ENCODE results near the gene VIT. TPM values are rescaled to one million over a fixed set of nuclear protein-coding genes. Genes with fewer than 3 reads are reported as not detected.

VIT gene
- total RNA-seq, 1 experiment from 2014 or later = not detected

- Histone ChIP-seq H3K4me3 (ENCODE audit: low read length) (no peak overlapping the region), H3K4me2 (ENCODE audit: low read length) (no peak overlapping the region), H3K36me3 (ENCODE audit: low read depth, low read length) (no peaks in the 10 kb centered on the region), H3K9me3 (ENCODE audit: low read length) (no peaks in the 10 kb centered on the region), H3K4me1 (ENCODE audit: insufficient read depth, low read length) (no peaks in the 10 kb centered on the region), H2AFZ (ENCODE audit: low read length) (no peak overlapping the region), H3K27ac (ENCODE audit: low read length) (no peak overlapping the region), H3K79me2 (ENCODE audit: low read length) (no peaks in the 10 kb centered on the region), H4K20me1 (ENCODE audit: low read length) (no peaks in the 10 kb centered on the region), H3K9me2 (replicated peaks; ENCODE audit: low read length) (no peaks in the 10 kb centered on the region), H3F3A (ENCODE audit: low read length, unreplicated experiment) (no peaks in the 10 kb centered on the region), H3K9ac (ENCODE audit: low read length) (no peak overlapping the region), H3K27me3 (ENCODE audit: low read length) (no peaks in the 10 kb centered on the region; the same call in 1 of the 2 replicates)
- intact Hi-C loops (cut with micrococcal nuclease) = loop anchor here (10.0 kb wide), 2 partner anchors 107 to 207 kb away; no protein-coding TSS in a partner anchor
- ChIA-PET POLR2A (ENCODE audit: unreplicated experiment) (no interaction called here), CTCF (interaction anchor here (0.7 kb wide), 1 partner anchor 137 kb away, joined by 3 read pairs; no protein-coding TSS in a partner anchor)
- no TSS peak for BruUV-seq (replicated peaks)
- DNase-seq = no peak
- no peak for ATAC-seq
- TF ChIP-seq EZH2 (IDR thresholded peaks at IDR 0.05; ENCODE audit: low read length, unreplicated experiment) = no peak
- no peak for TF ChIP-seq CTCF (conservative IDR thresholded peaks at IDR 0.05; ENCODE audit: low read depth, low read length)
- TF ChIP-seq EZH2phosphoT487 (IDR thresholded peaks at IDR 0.05; ENCODE audit: borderline replicate concordance, low read length) = no peak
Observed at GRCh38 chr2:36781907-36782720, 85.6 kb downstream of the VIT start.

- no peaks in the 10 kb centered on the region for H3K9me2 ChIP-seq (replicated peaks; ENCODE audit: low read length)
- no peak for ATAC-seq
- no peak overlapping the region for H3K27ac ChIP-seq (ENCODE audit: low read length)
- H3K4me1 ChIP-seq (ENCODE audit: insufficient read depth, low read length) = no peaks in the 10 kb centered on the region
- BruUV-seq (replicated peaks) = no TSS peak
- no peaks in the 10 kb centered on the region; the same call in 1 of the 2 replicates for H3K27me3 ChIP-seq (ENCODE audit: low read length)
- H3F3A ChIP-seq (ENCODE audit: low read length, unreplicated experiment) = no peaks in the 10 kb centered on the region
- no peak for DNase-seq
- H3K4me2 ChIP-seq (ENCODE audit: low read length) = no peak overlapping the region
- POLR2A ChIA-PET (ENCODE audit: unreplicated experiment) = no interaction called here
- H3K9me3 ChIP-seq (ENCODE audit: low read length) = no peaks in the 10 kb centered on the region
- H3K9ac ChIP-seq (ENCODE audit: low read length) = no peak overlapping the region
- H4K20me1 ChIP-seq (ENCODE audit: low read length) = no peaks in the 10 kb centered on the region
- CTCF ChIA-PET = no interaction called here
- no peaks in the 10 kb centered on the region for H3K36me3 ChIP-seq (ENCODE audit: low read depth, low read length)
- H2AFZ ChIP-seq (ENCODE audit: low read length) = no peak overlapping the region
- H3K79me2 ChIP-seq (ENCODE audit: low read length) = no peaks in the 10 kb centered on the region
- no peak for TF ChIP-seq CTCF (conservative IDR thresholded peaks at IDR 0.05; ENCODE audit: low read depth, low read length)
- no peak for TF ChIP-seq EZH2phosphoT487 (IDR thresholded peaks at IDR 0.05; ENCODE audit: borderline replicate concordance, low read length)
- TF ChIP-seq EZH2 (IDR thresholded peaks at IDR 0.05; ENCODE audit: low read length, unreplicated experiment) = no peak
- no peak overlapping the region for H3K4me3 ChIP-seq (ENCODE audit: low read length)
- intact Hi-C loops (cut with micrococcal nuclease) = loop anchor here (10.0 kb wide), 2 partner anchors 108 to 208 kb away; no protein-coding TSS in a partner anchor
Observed at GRCh38 chr2:36783246-36783645, 86.7 kb downstream of the VIT start.
